Astrocyte of the cerebellum (primary cell): ENCODE measurements around the gene ZNF30.
"Not testable (repeated sequence)": the region's sequence is repeated elsewhere in the genome, so short reads cannot be mapped to it uniquely, and the experiment has no call there.

ENCODE experiments used
- DNase-seq: peaks from one replicate; pipeline ENCODE4 v3.0.0-alpha.2; 2011; ENCODE audit warnings: low read depth
- H3K4me3 ChIP-seq: 2 replicates; pipeline ENCODE4 v1.5.1; 2011; ENCODE audit warnings: mild to moderate bottlenecking, low read depth, low read length, moderate library complexity
- in situ Hi-C: cut with HindIII; loops from 2 replicates; pipeline ENCODE4 v1.10.0; 2017; ENCODE audit warnings: low sequenced_read_pairs
- TF ChIP-seq, protein P1 (sequence below): IDR thresholded peaks from 2 replicates; pipeline ENCODE4 v1.5.1; 2012; ENCODE audit warnings: low read length, low read depth, moderate library complexity, mild to moderate bottlenecking; ENCODE audit errors: missing control alignments

The ZNF30 gene

GRCh38 chr19:34984287-34984686 lies 57.6 kb downstream of the ZNF30 start:
- no peak for DNase-seq
- TF ChIP-seq, protein P1, sequence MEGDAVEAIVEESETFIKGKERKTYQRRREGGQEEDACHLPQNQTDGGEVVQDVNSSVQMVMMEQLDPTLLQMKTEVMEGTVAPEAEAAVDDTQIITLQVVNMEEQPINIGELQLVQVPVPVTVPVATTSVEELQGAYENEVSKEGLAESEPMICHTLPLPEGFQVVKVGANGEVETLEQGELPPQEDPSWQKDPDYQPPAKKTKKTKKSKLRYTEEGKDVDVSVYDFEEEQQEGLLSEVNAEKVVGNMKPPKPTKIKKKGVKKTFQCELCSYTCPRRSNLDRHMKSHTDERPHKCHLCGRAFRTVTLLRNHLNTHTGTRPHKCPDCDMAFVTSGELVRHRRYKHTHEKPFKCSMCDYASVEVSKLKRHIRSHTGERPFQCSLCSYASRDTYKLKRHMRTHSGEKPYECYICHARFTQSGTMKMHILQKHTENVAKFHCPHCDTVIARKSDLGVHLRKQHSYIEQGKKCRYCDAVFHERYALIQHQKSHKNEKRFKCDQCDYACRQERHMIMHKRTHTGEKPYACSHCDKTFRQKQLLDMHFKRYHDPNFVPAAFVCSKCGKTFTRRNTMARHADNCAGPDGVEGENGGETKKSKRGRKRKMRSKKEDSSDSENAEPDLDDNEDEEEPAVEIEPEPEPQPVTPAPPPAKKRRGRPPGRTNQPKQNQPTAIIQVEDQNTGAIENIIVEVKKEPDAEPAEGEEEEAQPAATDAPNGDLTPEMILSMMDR: no peak
- no peak overlapping the region for H3K4me3 ChIP-seq
- in situ Hi-C loops: no loop called here

- in situ Hi-C loops: no loop called here
- no peak overlapping the region for H3K4me3 ChIP-seq
- TF ChIP-seq, protein P1: no peak
- no peak for DNase-seq
Measured at GRCh38 chr19:34985249-34986022, 58.7 kb downstream of the ZNF30 start.

- H3K4me3 ChIP-seq: no peak overlapping the region
- TF ChIP-seq, protein P1: no peak
- in situ Hi-C loops: no loop called here
- no peak for DNase-seq
Measured at GRCh38 chr19:34988119-34988518, 61.4 kb downstream of the ZNF30 start.

DNA sequence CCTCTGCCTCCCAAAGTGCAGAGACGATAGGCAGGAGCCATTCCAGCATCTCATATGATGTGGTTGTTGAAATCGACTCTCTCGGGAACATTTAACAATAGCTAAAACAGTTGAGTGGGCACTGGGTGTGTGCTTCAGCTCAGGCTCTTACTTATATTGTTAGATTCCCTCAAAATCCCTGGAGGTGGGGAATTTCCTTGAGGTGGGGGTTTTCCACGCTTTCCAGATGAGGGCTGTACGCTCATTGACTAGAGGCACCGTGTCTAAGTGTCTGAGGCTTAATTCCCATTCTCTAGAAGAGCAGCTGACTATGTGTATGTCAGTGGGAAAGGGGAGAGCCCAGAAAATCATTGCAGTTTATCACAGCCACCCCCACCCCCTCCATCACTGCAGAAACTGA lies 62.6 kb downstream of the ZNF30 start:
- no peak for DNase-seq
- no peak overlapping the region for H3K4me3 ChIP-seq
- TF ChIP-seq, protein P1: no peak
- in situ Hi-C loops: no loop called here

DNA sequence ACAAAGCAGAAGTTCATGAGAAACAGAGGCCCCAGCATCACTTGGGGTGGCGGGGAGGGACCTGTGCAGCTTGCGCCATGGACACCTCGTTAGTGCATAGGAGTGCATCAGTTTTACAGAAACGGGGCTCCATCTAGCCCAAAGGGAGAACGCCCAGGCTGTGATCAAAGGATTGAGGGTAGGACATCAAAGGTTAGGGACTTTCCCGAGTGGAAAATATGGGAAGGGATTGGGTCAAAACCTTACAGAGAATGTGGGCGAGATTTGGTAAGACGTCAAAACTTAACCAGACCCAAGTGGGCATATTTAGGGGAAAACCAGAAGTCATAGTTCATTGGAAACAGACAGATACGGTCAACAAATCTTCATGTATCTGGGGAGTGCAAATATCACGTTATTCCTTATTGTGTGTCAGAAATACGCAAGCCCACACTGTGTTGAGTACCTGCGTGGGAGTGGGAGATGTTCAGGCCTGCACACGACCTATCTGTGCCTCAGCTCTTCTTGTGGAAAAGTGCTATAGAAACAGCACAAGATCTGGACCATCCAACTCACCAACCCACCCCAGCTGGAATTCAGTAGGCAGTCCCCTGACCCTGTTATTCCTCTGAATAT lies 64.0 kb downstream of the ZNF30 start:
- in situ Hi-C loops: no loop called here
- no peak for DNase-seq
- TF ChIP-seq, protein P1: no peak
- H3K4me3 ChIP-seq: no peak overlapping the region

DNA sequence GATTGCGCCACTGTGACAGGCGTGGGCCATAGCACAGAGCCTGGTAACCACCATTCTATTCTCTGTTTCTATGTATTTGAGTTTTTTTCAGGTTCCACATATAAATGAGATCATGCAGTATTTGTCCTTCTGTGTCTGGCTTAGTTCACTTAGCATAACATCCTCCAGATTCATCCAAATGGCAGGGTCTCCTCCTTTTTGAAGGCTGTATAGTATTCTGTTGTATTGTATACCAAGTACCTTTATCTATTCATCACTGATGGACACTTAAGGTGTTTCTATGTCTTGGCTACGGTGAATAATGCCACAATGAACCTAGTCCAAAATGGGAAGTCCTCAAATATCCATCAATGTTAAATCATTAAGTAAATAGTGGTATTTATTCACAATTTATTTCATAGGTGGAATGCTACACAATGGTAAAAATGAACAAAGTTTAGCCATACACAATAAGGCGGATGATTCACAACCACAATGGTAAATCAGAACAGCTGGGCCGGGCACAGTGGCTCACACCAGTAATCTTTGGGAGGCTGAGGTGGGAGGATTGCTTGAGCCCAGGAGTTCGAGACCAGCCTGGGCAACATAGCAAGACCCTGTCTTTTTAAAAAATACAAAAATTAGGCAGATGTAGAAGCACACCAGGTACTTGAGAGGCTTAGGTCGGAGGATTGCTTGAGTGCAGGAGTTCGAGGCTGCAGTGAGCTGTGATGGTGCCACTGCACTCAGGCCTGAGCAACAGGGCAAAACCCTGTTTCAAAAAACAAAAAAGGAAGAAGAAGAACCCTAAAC lies 65.0 kb downstream of the ZNF30 start:
- DNase-seq: no peak
- in situ Hi-C loops: no loop called here
- H3K4me3 ChIP-seq: no peak overlapping the region
- TF ChIP-seq, protein P1: no peak

DNA sequence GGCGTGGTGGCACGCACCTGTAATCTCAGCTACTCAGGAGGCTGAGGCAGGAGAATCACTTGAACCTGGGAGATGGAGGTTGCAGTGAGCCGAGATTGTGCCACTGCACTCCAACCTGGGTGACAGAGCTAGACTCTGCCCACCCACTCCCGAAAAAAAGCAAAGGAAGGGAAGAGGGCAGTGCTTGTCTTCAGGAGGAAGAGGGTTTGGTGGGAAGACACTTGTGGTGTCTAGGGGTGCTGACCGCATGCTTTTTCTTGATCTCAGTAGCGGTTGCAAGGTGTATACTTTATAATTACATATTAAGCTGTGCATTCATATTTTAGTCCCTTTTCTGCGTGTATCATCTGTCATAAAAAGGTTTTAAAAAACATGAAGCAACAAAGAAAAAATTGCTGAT lies 65.9 kb downstream of the ZNF30 start:
- in situ Hi-C loops, H3K4me3 ChIP-seq, DNase-seq: not testable (repeated sequence)
